VCaP (cell line): ENCODE data around the gene SON.

Experiments used
- H3K27ac ChIP-seq: fragments of 450-650 bp; 2 replicates; pipeline ENCODE4 v1.5.1; 2017
- CTCF ChIP-seq: fragments of 450-650 bp; conservative IDR thresholded peaks from 2 replicates; pipeline ENCODE4 v1.5.1; 2017; ENCODE audit warnings: mild to moderate bottlenecking, moderate library complexity

The SON gene

GRCh38 chr21:33511639-33512038 lies 31.2 kb upstream of the SON start:
- no peak overlapping the region for H3K27ac ChIP-seq
- TF ChIP-seq CTCF = no peak

- no peak for TF ChIP-seq CTCF
Measured at GRCh38 chr21:33512481-33512880, 30.4 kb upstream of the SON start.

GRCh38 chr21:33514229-33514628 lies 28.6 kb upstream of the SON start:
- no peak for TF ChIP-seq CTCF
- H3K27ac ChIP-seq = no peak overlapping the region

More at GRCh38 chr21:33512481-33512880, 30.4 kb upstream of the SON start:
- H3K27ac ChIP-seq = no peak overlapping the region

- no peak overlapping the region for H3K27ac ChIP-seq
- no peak for TF ChIP-seq CTCF
Measured at GRCh38 chr21:33518899-33519298, 23.9 kb upstream of the SON start.

- no peak for TF ChIP-seq CTCF
- H3K27ac ChIP-seq = no peak overlapping the region
Measured at GRCh38 chr21:33522297-33522952, 20.4 kb upstream of the SON start.

GRCh38 chr21:33522953-33523349 lies 19.9 kb upstream of the SON start:
- H3K27ac ChIP-seq = no peak overlapping the region
- TF ChIP-seq CTCF = no peak

GRCh38 chr21:33531007-33531406 lies 11.8 kb upstream of the SON start:
- no peak for TF ChIP-seq CTCF

More at GRCh38 chr21:33531007-33531406, 11.8 kb upstream of the SON start:
- H3K27ac ChIP-seq = no peak overlapping the region
